GM12801 (cell line): ENCODE results near the gene DPYSL3.

ENCODE experiments used
- CTCF ChIP-seq: IDR thresholded peaks from one replicate; pipeline ENCODE4 v1.5.1; 2011; ENCODE audit warnings: control low read depth; ENCODE audit not compliant: insufficient read length; ENCODE audit errors: extremely low read depth

The DPYSL3 gene

GRCh38 chr5:147348451-147348850, 161.4 kb downstream of the DPYSL3 start:
- TF ChIP-seq CTCF: no peak

- TF ChIP-seq CTCF: no peak
These were observed 161.8 kb downstream of the DPYSL3 start for GRCh38 chr5:147348046-147348445.

- TF ChIP-seq CTCF: no peak
These were observed 163.8 kb downstream of the DPYSL3 start for GRCh38 chr5:147346006-147346561.

- TF ChIP-seq CTCF: no peak
These were observed 165.0 kb downstream of the DPYSL3 start for GRCh38 chr5:147344861-147345260.

GRCh38 chr5:147341345-147341744, 168.5 kb downstream of the DPYSL3 start:
- TF ChIP-seq CTCF: no peak

- TF ChIP-seq CTCF: no peak
These were observed 168.9 kb downstream of the DPYSL3 start for GRCh38 chr5:147340941-147341340.
